ENCODE results near the gene CD22. TPM values are rescaled to one million over a fixed set of nuclear protein-coding genes. Genes with fewer than 3 reads are reported as not detected.

The CD22 gene
- polyA plus RNA-seq, 1 donor from 2014 or later = not detected

- H3F3A ChIP-seq (ENCODE audit: insufficient read depth, low read length, poor library complexity, severe bottlenecking) = no peaks in the 10 kb centered on the region
- no peak overlapping the region for H3K27ac ChIP-seq (ENCODE audit: low read length)
- H3K36me3 ChIP-seq (ENCODE audit: insufficient read depth, low read length) = no peaks in the 10 kb centered on the region
- no peaks in the 10 kb centered on the region for H3K9me3 ChIP-seq (ENCODE audit: low read length)
- H3K9ac ChIP-seq (ENCODE audit: low read length) = no peak overlapping the region
- H3K4me2 ChIP-seq (ENCODE audit: low read length) = no peak overlapping the region
- no peaks in the 10 kb centered on the region for H3K79me2 ChIP-seq (replicated peaks; ENCODE audit: insufficient read depth, low read length)
- H3K4me3 ChIP-seq (ENCODE audit: low read length) = no peak overlapping the region
- H4K20me1 ChIP-seq (ENCODE audit: insufficient read depth) = no peaks in the 10 kb centered on the region
- no peaks in the 10 kb centered on the region for H3K9me2 ChIP-seq (ENCODE audit: insufficient read depth, low read length)
- no peaks in the 10 kb centered on the region for H3K27me3 ChIP-seq (ENCODE audit: insufficient read depth, low read depth, low read length)
- no peak for TF ChIP-seq RAD21 (conservative IDR thresholded peaks at IDR 0.05)
- no peak for TF ChIP-seq SMC3 (conservative IDR thresholded peaks at IDR 0.05; ENCODE audit: poor library complexity)
- no peak for TF ChIP-seq REST (IDR thresholded peaks at IDR 0.05; ENCODE audit: borderline replicate concordance)
- TF ChIP-seq MXI1 (conservative IDR thresholded peaks at IDR 0.05; ENCODE audit: poor library complexity, severe bottlenecking) = no peak
- no peak for TF ChIP-seq CTCF (IDR thresholded peaks at IDR 0.05; ENCODE audit: poor library complexity, severe bottlenecking)
- no peak for TF ChIP-seq EP300 (conservative IDR thresholded peaks at IDR 0.05; ENCODE audit: poor library complexity, severe bottlenecking)
- TF ChIP-seq TAF1 (IDR thresholded peaks at IDR 0.05; ENCODE audit: low read depth) = no peak
- TF ChIP-seq POLR2AphosphoS5 (IDR thresholded peaks at IDR 0.05) = no peak
- TF ChIP-seq EZH2 (IDR thresholded peaks at IDR 0.05; ENCODE audit: borderline replicate concordance, insufficient read depth, low read length, poor library complexity, severe bottlenecking) = no peak
- no peak overlapping the region for H2AFZ ChIP-seq (ENCODE audit: low read depth, low read length)
Measured at GRCh38 chr19:35322014-35322413, 7.0 kb upstream of the CD22 start.

- Histone ChIP-seq H3K79me2 (replicated peaks; ENCODE audit: insufficient read depth, low read length) (no peaks in the 10 kb centered on the region), H3K27ac (ENCODE audit: low read length) (no peak overlapping the region), H3K4me3 (ENCODE audit: low read length) (no peak overlapping the region), H4K20me1 (ENCODE audit: insufficient read depth) (no peaks in the 10 kb centered on the region), H3K9me3 (ENCODE audit: low read length) (no peaks in the 10 kb centered on the region), H3K36me3 (ENCODE audit: insufficient read depth, low read length) (no peaks in the 10 kb centered on the region), H3F3A (ENCODE audit: insufficient read depth, low read length, poor library complexity, severe bottlenecking) (no peaks in the 10 kb centered on the region), H3K27me3 (ENCODE audit: insufficient read depth, low read depth, low read length) (no peaks in the 10 kb centered on the region), H3K9ac (ENCODE audit: low read length) (no peak overlapping the region), H2AFZ (ENCODE audit: low read depth, low read length) (no peak overlapping the region), H3K4me2 (ENCODE audit: low read length) (no peak overlapping the region), H3K9me2 (ENCODE audit: insufficient read depth, low read length) (no peaks in the 10 kb centered on the region)
- TF ChIP-seq MXI1 (conservative IDR thresholded peaks at IDR 0.05; ENCODE audit: poor library complexity, severe bottlenecking) = no peak
- TF ChIP-seq EZH2 (IDR thresholded peaks at IDR 0.05; ENCODE audit: borderline replicate concordance, insufficient read depth, low read length, poor library complexity, severe bottlenecking) = no peak
- TF ChIP-seq POLR2AphosphoS5 (IDR thresholded peaks at IDR 0.05) = no peak
- no peak for TF ChIP-seq EP300 (conservative IDR thresholded peaks at IDR 0.05; ENCODE audit: poor library complexity, severe bottlenecking)
- no peak for TF ChIP-seq SMC3 (conservative IDR thresholded peaks at IDR 0.05; ENCODE audit: poor library complexity)
- no peak for TF ChIP-seq RAD21 (conservative IDR thresholded peaks at IDR 0.05)
- TF ChIP-seq CTCF (IDR thresholded peaks at IDR 0.05; ENCODE audit: poor library complexity, severe bottlenecking) = no peak
- TF ChIP-seq REST (IDR thresholded peaks at IDR 0.05; ENCODE audit: borderline replicate concordance) = no peak
- no peak for TF ChIP-seq TAF1 (IDR thresholded peaks at IDR 0.05; ENCODE audit: low read depth)
Measured at GRCh38 chr19:35327642-35328041, 1.3 kb upstream of the CD22 start.

Measured in neural cell (in vitro differentiated cells).